H1 (cell line): Measurements from ENCODE around the gene ADAMTS20. TPM values are rescaled to one million over a fixed set of nuclear protein-coding genes. Genes with fewer than 3 reads are reported as not detected.

Source experiments
- CTCF ChIA-PET: fragments of 300-600 bp; sonication (Branson Sonifier 250); formaldehyde crosslinking; loops from one replicate; lab custom pipeline; 2021; ENCODE audit not compliant: partially characterized antibody; lab: Charles Lee
- POLR2A ChIA-PET: fragments of 300-600 bp; sonication (Branson Sonifier 250); formaldehyde crosslinking; loops from one replicate; lab custom pipeline; 2021; ENCODE audit warnings: inconsistent platforms; ENCODE audit not compliant: partially characterized antibody; lab: Charles Lee
- DNase-seq, 2 experiments: peaks; one replicate each; pipeline versions ENCODE4 v3.0.0 to v3.0.0-alpha.2; 2010 to 2022; ENCODE audit warnings: low spot score in 2 of 2, low read depth in 1 of 2, mixed read lengths in 1 of 2
- FAIRE-seq: peaks from 2 replicates; lab custom pipeline; 2011; peaks lifted over from hg19 to GRCh38; lab: Jason Lieb, UNC
- H2AFZ ChIP-seq: 2 replicates; pipeline ENCODE4 v1.8.1; 2012; ENCODE audit warnings: low read length, inconsistent platforms
- H2AK5ac ChIP-seq: 2 replicates; pipeline ENCODE4 v1.6.1; 2013; ENCODE audit warnings: low read depth, low read length
- H2BK120ac ChIP-seq: replicated peaks from 2 replicates; pipeline ENCODE3; 2013; ENCODE audit warnings: low read depth, low read length, inconsistent platforms
- H2BK12ac ChIP-seq: 2 replicates; pipeline ENCODE4 v1.6.1; 2013; ENCODE audit warnings: low read depth, low read length
- H2BK15ac ChIP-seq: 2 replicates; pipeline ENCODE4 v1.6.1; 2013; ENCODE audit warnings: low read length
- H2BK20ac ChIP-seq: 2 replicates; pipeline ENCODE4 v1.6.1; 2013; ENCODE audit warnings: low read length
- H2BK5ac ChIP-seq: 2 replicates; pipeline ENCODE4 v1.6.1; 2013; ENCODE audit warnings: low read depth, low read length
- H3K14ac ChIP-seq: 2 replicates; pipeline ENCODE4 v1.6.1; 2013; ENCODE audit warnings: inconsistent platforms; ENCODE audit not compliant: insufficient read length
- H3K18ac ChIP-seq: 2 replicates; pipeline ENCODE4 v1.6.1; 2013; ENCODE audit warnings: low read length; ENCODE audit errors: extremely low read depth
- H3K23ac ChIP-seq: 2 replicates; pipeline ENCODE4 v1.6.1; 2013; ENCODE audit warnings: inconsistent platforms; ENCODE audit not compliant: insufficient read length
- H3K23me2 ChIP-seq: 2 replicates; pipeline ENCODE4 v1.6.1; 2013; ENCODE audit warnings: low read depth, low read length
- H3K27ac ChIP-seq: 2 replicates; pipeline ENCODE4 v1.6.1; 2011; ENCODE audit warnings: low read depth, low read length, inconsistent platforms
- H3K27me3 ChIP-seq, 4 experiments: replicated peaks in 1 of 4; 1 replicate in 1 of 4; 2 replicates in 3 of 4; pipeline versions ENCODE4 v1.6.1 to v1.8.1; 2011 to 2013; ENCODE audit warnings: low read length in 3 of 4, mild to moderate bottlenecking in 3 of 4, inconsistent platforms in 2 of 4, mixed read lengths in 2 of 4, moderate library complexity in 1 of 4; ENCODE audit not compliant: control insufficient read depth in 3 of 4, insufficient read depth in 3 of 4; ENCODE audit errors: extremely low read depth in 1 of 4
- H3K36me3 ChIP-seq, 4 experiments: 2 replicates each; pipeline versions ENCODE4 v1.6.1 to v1.8.1; 2011 to 2013; ENCODE audit warnings: mild to moderate bottlenecking in 4 of 4, low read length in 3 of 4, moderate library complexity in 2 of 4, control low read depth in 1 of 4, inconsistent platforms in 1 of 4; ENCODE audit not compliant: insufficient read depth in 4 of 4, control insufficient read depth in 2 of 4
- H3K4ac ChIP-seq: replicated peaks from 2 replicates; pipeline ENCODE3; 2013; ENCODE audit warnings: low read length, low read depth, mixed read lengths, inconsistent platforms; ENCODE audit not compliant: insufficient read length
- H3K4me1 ChIP-seq, 4 experiments: replicated peaks in 1 of 4; 1 replicate in 1 of 4; 2 replicates in 3 of 4; pipeline versions ENCODE4 v1.6.1 to v1.8.1; 2011 to 2013; ENCODE audit warnings: low read length in 3 of 4, inconsistent platforms in 2 of 4, mixed read lengths in 1 of 4; ENCODE audit not compliant: insufficient read depth in 4 of 4, control insufficient read depth in 3 of 4
- H3K4me2 ChIP-seq, 2 experiments: 2 replicates each; pipeline versions ENCODE4 v1.6.1 to v1.8.1; 2011 to 2013; ENCODE audit warnings: low read depth in 2 of 2, low read length in 2 of 2, control low read depth in 1 of 2, inconsistent platforms in 1 of 2, mild to moderate bottlenecking in 1 of 2; ENCODE audit not compliant: insufficient read depth in 1 of 2
- H3K4me3 ChIP-seq, 4 experiments: fragments of 200-600, 300-600 bp in 1 of 4; sonication (generic), shearing (Covaris generic), sonication (Bioruptor Twin) in 1 of 4; 2 replicates each; pipeline versions ENCODE4 v1.5.1 to v1.8.1; 2011 to 2016; ENCODE audit warnings: low read length in 4 of 4, low read depth in 3 of 4, control low read depth in 2 of 4, inconsistent platforms in 2 of 4, mild to moderate bottlenecking in 2 of 4, mixed read lengths in 1 of 4, moderate library complexity in 1 of 4; ENCODE audit not compliant: insufficient read depth in 2 of 4; ENCODE audit errors: extremely low read depth in 1 of 4
- H3K56ac ChIP-seq: replicated peaks from 2 replicates; pipeline ENCODE3; 2013; ENCODE audit warnings: low read depth, mild to moderate bottlenecking, mixed read lengths, low read length, inconsistent platforms; ENCODE audit not compliant: insufficient read length
- H3K79me1 ChIP-seq: 2 replicates; pipeline ENCODE4 v1.6.1; 2013; ENCODE audit warnings: low read depth, low read length, control low read depth
- H3K79me2 ChIP-seq, 2 experiments: 2 replicates each; pipeline versions ENCODE4 v1.6.1 to v1.8.1; 2012 to 2013; ENCODE audit warnings: low read length in 2 of 2, mild to moderate bottlenecking in 2 of 2, inconsistent platforms in 1 of 2; ENCODE audit not compliant: insufficient read depth in 2 of 2, control insufficient read depth in 1 of 2
- H3K9ac ChIP-seq, 4 experiments: replicated peaks in 1 of 4; 1 replicate in 1 of 4; 2 replicates in 3 of 4; pipeline versions ENCODE4 v1.6.1 to v1.8.1; 2011 to 2013; ENCODE audit warnings: low read depth in 3 of 4, low read length in 3 of 4, control low read depth in 2 of 4, mild to moderate bottlenecking in 2 of 4, moderate library complexity in 2 of 4, inconsistent platforms in 1 of 4; ENCODE audit errors: extremely low read depth in 1 of 4
- H3K9me3 ChIP-seq, 2 experiments: 2 replicates each; pipeline versions ENCODE4 v1.6.1 to v1.8.1; 2012 to 2013; ENCODE audit warnings: mild to moderate bottlenecking in 2 of 2, moderate library complexity in 2 of 2, control low read depth in 1 of 2, inconsistent platforms in 1 of 2, low read depth in 1 of 2, low read length in 1 of 2, mixed read lengths in 1 of 2; ENCODE audit not compliant: insufficient read depth in 2 of 2
- H4K20me1 ChIP-seq, 2 experiments: replicated peaks in 1 of 2; 2 replicates each; pipeline versions ENCODE3 to v1.8.1; 2011 to 2013; ENCODE audit warnings: inconsistent platforms in 2 of 2, low read length in 2 of 2, mild to moderate bottlenecking in 1 of 2; ENCODE audit not compliant: insufficient read depth in 2 of 2, control insufficient read depth in 1 of 2
- H4K5ac ChIP-seq: 2 replicates; pipeline ENCODE4 v1.6.1; 2013; ENCODE audit warnings: low read length, low read depth, mixed read lengths, inconsistent platforms; ENCODE audit not compliant: insufficient read length
- H4K8ac ChIP-seq: 2 replicates; pipeline ENCODE4 v1.8.0; 2013; ENCODE audit warnings: mild to moderate bottlenecking, moderate library complexity, low read length, inconsistent platforms; ENCODE audit not compliant: insufficient read depth; ENCODE audit errors: extremely low read depth
- H4K91ac ChIP-seq: replicated peaks from 2 replicates; pipeline ENCODE3; 2013; ENCODE audit warnings: low read length, mixed read lengths, inconsistent platforms; ENCODE audit not compliant: insufficient read length
- CBX5 ChIP-seq: fragments of 300-800, 300-1000 bp; sonication (generic); IDR thresholded peaks from 2 replicates; pipeline ENCODE4 v1.7.1; 2016; ENCODE audit warnings: antibody characterized with exemption, low read length, low read depth
- CREB1 ChIP-seq: IDR thresholded peaks from 2 replicates; pipeline ENCODE4 v1.6.1; 2012; ENCODE audit warnings: inconsistent platforms
- CTCF ChIP-seq, 3 experiments: IDR thresholded peaks; 1 replicate in 2 of 3; 2 replicates in 1 of 3; pipeline versions ENCODE4 v1.5.1 to v1.6.1; 2011; ENCODE audit warnings: low read length in 3 of 3, mild to moderate bottlenecking in 3 of 3, inconsistent platforms in 2 of 3, low read depth in 1 of 3, moderate library complexity in 1 of 3; ENCODE audit not compliant: insufficient read depth in 1 of 3; ENCODE audit errors: control extremely low read depth in 1 of 3
- GABPA ChIP-seq: IDR thresholded peaks from 2 replicates; pipeline ENCODE4 v1.6.1; 2011; ENCODE audit warnings: mild to moderate bottlenecking, low read length, moderate library complexity, borderline replicate concordance; ENCODE audit not compliant: insufficient read depth
- JUN ChIP-seq: IDR thresholded peaks from 2 replicates; pipeline ENCODE4 v1.6.1; 2011; ENCODE audit warnings: low read depth, mild to moderate bottlenecking, improper control_type of control experiment, low read length
- NRF1 ChIP-seq: IDR thresholded peaks from 2 replicates; pipeline ENCODE4 v1.6.1; 2011; ENCODE audit warnings: mild to moderate bottlenecking, low read depth, low read length, improper control_type of control experiment
- RFX5 ChIP-seq: IDR thresholded peaks from 2 replicates; pipeline ENCODE4 v1.6.1; 2011; ENCODE audit warnings: low read depth, low read length, improper control_type of control experiment, borderline replicate concordance
- SAP30 ChIP-seq: fragments of 300-600 bp; sonication (generic); IDR thresholded peaks from 2 replicates; pipeline ENCODE4 v1.7.1; 2012; ENCODE audit warnings: low read length, moderate library complexity, mild to moderate bottlenecking, inconsistent platforms; ENCODE audit not compliant: insufficient read depth, insufficient replicate concordance
- WGBS, 2 experiments: shearing (Covaris generic) in 1 of 2; methylation state at CpG; one replicate each; pipeline versions ENCODE4 v1.1.6 to v1.1.7; 2013 to 2015; ENCODE audit warnings: low lambda C conversion rate in 2 of 2, mixed read lengths in 2 of 2, inconsistent platforms in 1 of 2, low coverage in 1 of 2, missing lambda C conversion rate in 1 of 2; ENCODE audit not compliant: insufficient replicate concordance in 2 of 2, insufficient coverage in 1 of 2, insufficient read length in 1 of 2; ENCODE audit errors: extremely low coverage in 1 of 2, missing lambda C conversion rate in 1 of 2; 5-methylcytosine and 5-hydroxymethylcytosine counted together
- polyA plus RNA-seq, 7 experiments: library from polyadenylated mRNA; depleted of rRNA in 3 of 7; stranded (reverse) in 5 of 7; unstranded in 2 of 7; fragments of >200 nt in 5 of 7; fragments of 200-250 nt in 2 of 7; gene quantifications; 1 replicate in 5 of 7; 2 replicates in 1 of 7; 4 replicates in 1 of 7; pipeline versions ENCODE4 v1.2.1 to v1.2.3, GENCODE V29; 2011 to 2013; ENCODE audit warnings: missing spikeins in 2 of 7, mixed read lengths in 2 of 7
- total RNA-seq: library from RNA; stranded (reverse); fragmentation: NEBNext Ultra II Directional; extraction: Animal tissue kit (Norgen Biotek cat#: 25700); gene quantifications from 2 replicates; pipeline ENCODE4 v1.2.1, GENCODE V29; 2021

Gene ADAMTS20
- total and polyA plus RNA-seq, 2 of the 8 experiments (the other 6 are each of a cell fraction or from before 2014, with no cell fraction given), result 2.9 to 5.1 TPM

GRCh38 chr12:43434614-43435013 is 117.4 kb downstream of the ADAMTS20 start:
- H2AFZ ChIP-seq, result no peak overlapping the region
- no peak for DNase-seq
- no peaks in the 10 kb centered on the region for H3K79me1 ChIP-seq
- no peaks in the 10 kb centered on the region for H3K4me1 ChIP-seq
- 81% methylated on average over 2 of the region's 2 CpGs; no CpG with 5 or more reads in 1 of the 2 experiments for WGBS, 2 experiments
- no peak overlapping the region for H4K8ac ChIP-seq
- H3K27me3 ChIP-seq, result no peaks in the 10 kb centered on the region
- H3K79me2 ChIP-seq, result no peaks in the 10 kb centered on the region
- H2BK5ac ChIP-seq, result no peak overlapping the region
- ChIA-PET POLR2A (no interaction called here), CTCF (interaction anchor here (1.0 to 1.7 kb wide), 4 partner anchors 10 to 449 kb away, joined by 3 to 6 read pairs (median 4); no protein-coding TSS in a partner anchor)
- no peak overlapping the region for H2BK20ac ChIP-seq
- H3K4ac ChIP-seq, result no peak overlapping the region
- no peak overlapping the region for H3K4me2 ChIP-seq
- H2BK120ac ChIP-seq, result no peak overlapping the region
- no peak overlapping the region for H3K56ac ChIP-seq
- H3K9ac ChIP-seq, result no peak overlapping the region
- no peak overlapping the region for H3K27ac ChIP-seq
- no peak overlapping the region for H3K23ac ChIP-seq
- no peak overlapping the region for H4K5ac ChIP-seq
- no peak overlapping the region for H3K14ac ChIP-seq
- H4K91ac ChIP-seq, result no peak overlapping the region
- no peak overlapping the region for H2BK15ac ChIP-seq
- H3K4me3 ChIP-seq, result no peak overlapping the region
- no peaks in the 10 kb centered on the region for H3K9me3 ChIP-seq
- H3K36me3 ChIP-seq, result peaks cover 0 to 3% (median 0%) of the 10 kb centered on the region in 4 experiments; a peak in 1 of 8 replicates
- no peak overlapping the region for H2AK5ac ChIP-seq
- no peak for FAIRE-seq
- H3K18ac ChIP-seq, result no peak overlapping the region
- no peaks in the 10 kb centered on the region for H4K20me1 ChIP-seq
- TF ChIP-seq NRF1 (no peak), CTCF (IDR thresholded peaks at IDR 0.05; ENCODE audit: control extremely low read depth in 1 of 3, insufficient read depth in 1 of 3, low read depth in 1 of 3, low read length in 3 of 3) (no peak), RFX5 (no peak), JUN (no peak), SAP30 (no peak), GABPA (no peak), CREB1 (no peak), CBX5 (no peak)
- no peaks in the 10 kb centered on the region; the same call in 1 of the 2 replicates for H3K23me2 ChIP-seq
- H2BK12ac ChIP-seq, result no peak overlapping the region
